Urinary bladder (tissue), 4 donors: ENCODE data around the gene VAPA. TPM values are rescaled to one million over a fixed set of nuclear protein-coding genes. Genes with fewer than 3 reads are reported as not detected.
A peak's percentile ranks its signal among the peaks of the same experiment; 100 is the strongest.

ENCODE experiments used
- DNase-seq: peaks from one replicate; pipeline ENCODE4 v3.0.0-alpha.2; 2015; ENCODE audit errors: extremely low spot score
- H3K27ac ChIP-seq: one replicate; pipeline ENCODE4 v1.5.1; 2013; ENCODE audit warnings: low read depth, mild to moderate bottlenecking, moderate library complexity
- H3K36me3 ChIP-seq: one replicate; pipeline ENCODE4 v1.6.1; 2013; ENCODE audit warnings: mild to moderate bottlenecking, moderate library complexity; ENCODE audit not compliant: insufficient read depth
- H3K4me1 ChIP-seq: one replicate; pipeline ENCODE4 v1.6.1; 2013; ENCODE audit warnings: mild to moderate bottlenecking, moderate library complexity; ENCODE audit not compliant: insufficient read depth
- H3K4me3 ChIP-seq: one replicate; pipeline ENCODE4 v1.5.1; 2013; ENCODE audit warnings: low read depth, low read length
- WGBS: extraction: QIAGEN DNeasy Blood & Tissue Kit; methylation state at CpG from one replicate; pipeline ENCODE4 v1.1.7; 2013; 5-methylcytosine and 5-hydroxymethylcytosine counted together
- polyA plus RNA-seq: library from polyadenylated mRNA; stranded (reverse); fragments of 200-250 nt; gene quantifications from one replicate; pipeline ENCODE4 v1.2.3, GENCODE V29; 2013
- total RNA-seq: library from RNA; depleted of rRNA; stranded (reverse); fragments of >200 nt; gene quantifications from one replicate; pipeline ENCODE4 v1.2.3, GENCODE V29; 2014
- donor health status: healthy with polysubstance abuse.
- donor health status: healthy.

The VAPA gene
- total and polyA plus RNA-seq, 2 donors: 195 to 278 TPM

DNA sequence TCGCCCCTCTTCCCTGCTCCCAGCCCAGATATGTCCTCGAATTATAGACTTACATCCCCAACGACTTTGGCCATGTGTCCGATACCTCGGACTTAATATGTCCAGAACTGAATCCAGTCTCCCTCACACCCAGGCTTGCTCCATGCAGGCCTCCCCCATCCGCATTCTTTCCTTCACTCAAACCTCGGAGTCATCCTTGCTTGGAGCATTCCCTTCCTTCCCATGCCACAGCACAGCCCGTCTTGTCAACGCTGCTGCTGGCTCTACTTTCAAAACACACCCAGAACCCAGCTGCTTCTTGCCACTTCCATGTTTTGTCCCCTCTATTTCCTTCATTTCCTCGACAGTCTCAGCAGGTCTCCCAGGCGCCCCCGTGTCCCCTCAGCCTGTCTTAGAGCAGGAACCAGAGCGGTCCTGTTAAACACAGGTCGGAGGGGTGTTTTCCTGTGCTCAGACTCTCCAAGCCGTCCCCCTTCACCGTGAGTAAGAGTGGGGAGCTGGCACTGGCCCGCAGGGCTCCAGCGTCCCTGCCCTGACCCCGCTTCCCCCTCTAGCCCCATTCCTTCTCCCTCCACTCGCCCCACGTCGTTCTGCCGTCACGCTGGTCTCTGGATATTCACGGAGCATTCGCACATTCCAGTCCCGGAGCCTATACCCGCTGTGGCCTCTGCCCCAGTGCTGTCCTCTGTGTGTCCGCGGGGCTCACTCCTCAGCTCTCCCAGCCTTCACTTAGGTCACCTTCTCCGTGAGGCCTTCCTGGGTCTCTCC, 54.4 kb downstream of the VAPA start:
- no peaks in the 10 kb centered on the region for H3K4me1 ChIP-seq
- DNase-seq: no peak
- H3K4me3 ChIP-seq: no peak overlapping the region
- 74% methylated on average over 31 of the region's 31 CpGs for WGBS
- no peaks in the 10 kb centered on the region for H3K36me3 ChIP-seq
- no peak overlapping the region for H3K27ac ChIP-seq

DNA sequence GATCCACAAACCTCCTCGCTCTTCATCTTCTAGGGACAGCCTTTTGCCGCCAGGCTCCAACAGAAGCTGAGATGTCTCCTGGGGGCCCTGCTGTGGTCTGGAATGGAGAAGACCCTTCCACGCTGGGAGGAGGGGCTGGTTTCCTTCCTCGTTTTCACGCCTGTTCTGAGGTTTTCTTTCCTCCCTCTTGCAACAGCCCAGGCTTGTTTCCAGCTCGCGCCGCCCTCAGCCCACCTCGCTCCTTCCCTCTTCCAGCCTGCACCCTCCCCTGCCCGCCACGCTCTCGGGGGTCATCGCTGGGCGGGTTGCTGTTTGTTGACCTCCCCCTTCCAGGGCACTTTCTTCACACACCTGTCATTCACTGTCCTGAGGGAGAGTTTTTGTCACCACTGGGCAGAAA, 55.4 kb downstream of the VAPA start:
- Histone ChIP-seq H3K36me3 (no peaks in the 10 kb centered on the region), H3K4me1 (no peaks in the 10 kb centered on the region), H3K27ac (no peak overlapping the region), H3K4me3 (no peak overlapping the region)
- DNase-seq: no peak
- WGBS: 88% methylated on average over 14 of the region's 14 CpGs

DNA sequence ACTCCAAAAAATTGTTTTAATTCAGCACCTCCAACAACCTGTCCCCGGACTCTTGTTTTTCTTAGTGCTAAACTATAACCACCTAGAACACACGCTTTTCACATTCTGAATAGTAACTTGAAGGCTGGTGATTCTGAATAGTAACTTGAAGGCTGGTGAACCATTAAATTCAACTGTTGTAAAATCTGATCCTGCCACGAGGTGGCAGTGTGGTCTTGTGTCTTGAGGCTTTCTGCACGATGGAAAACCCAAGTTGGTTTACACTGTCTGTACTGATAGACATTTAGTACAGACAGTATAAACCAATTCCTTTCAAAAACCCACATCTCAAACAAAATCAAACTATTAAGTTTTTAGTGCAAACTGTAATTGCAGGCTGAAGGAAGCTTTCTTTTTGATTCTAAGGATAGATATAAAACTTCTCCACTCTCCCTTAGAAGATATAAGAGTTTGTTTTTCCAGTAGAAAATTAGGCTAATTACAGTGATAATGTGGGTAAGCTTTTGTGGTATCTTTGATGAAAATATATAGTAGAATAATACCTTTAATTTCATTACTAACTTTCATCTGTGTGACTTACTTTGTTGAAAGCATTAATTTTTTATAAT, 57.6 kb downstream of the VAPA start:
- no peaks in the 10 kb centered on the region for H3K4me1 ChIP-seq
- peak; percentile 75 for DNase-seq
- WGBS: 9% methylated on average over 4 of the region's 4 CpGs
- H3K36me3 ChIP-seq: no peaks in the 10 kb centered on the region
- H3K27ac ChIP-seq: no peak overlapping the region
- H3K4me3 ChIP-seq: no peak overlapping the region

DNA sequence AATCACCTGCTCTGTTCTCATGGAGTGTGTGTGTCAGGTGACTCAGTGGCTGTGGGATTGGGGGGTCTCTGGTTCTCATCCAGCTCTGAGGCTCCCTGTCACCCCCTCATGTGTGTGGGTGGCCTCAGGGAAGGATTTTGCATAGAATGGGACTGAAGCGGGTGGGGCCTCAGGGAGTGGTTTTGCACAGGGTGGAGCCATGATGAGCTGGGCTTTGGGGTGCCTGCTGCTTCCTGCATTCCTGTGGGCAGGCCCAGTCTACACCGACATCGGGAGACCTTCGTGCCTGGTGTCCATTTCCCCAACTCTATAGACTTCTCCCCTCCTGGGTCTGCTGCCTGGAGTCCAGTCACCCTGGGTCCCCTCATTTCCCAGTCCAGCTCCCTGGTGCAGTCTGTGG, 59.7 kb downstream of the VAPA start:
- no peak overlapping the region for H3K27ac ChIP-seq
- H3K4me1 ChIP-seq: no peaks in the 10 kb centered on the region
- no peak overlapping the region for H3K4me3 ChIP-seq
- WGBS: 91% methylated on average over 4 of the region's 4 CpGs
- DNase-seq: no peak
- no peaks in the 10 kb centered on the region for H3K36me3 ChIP-seq

DNA sequence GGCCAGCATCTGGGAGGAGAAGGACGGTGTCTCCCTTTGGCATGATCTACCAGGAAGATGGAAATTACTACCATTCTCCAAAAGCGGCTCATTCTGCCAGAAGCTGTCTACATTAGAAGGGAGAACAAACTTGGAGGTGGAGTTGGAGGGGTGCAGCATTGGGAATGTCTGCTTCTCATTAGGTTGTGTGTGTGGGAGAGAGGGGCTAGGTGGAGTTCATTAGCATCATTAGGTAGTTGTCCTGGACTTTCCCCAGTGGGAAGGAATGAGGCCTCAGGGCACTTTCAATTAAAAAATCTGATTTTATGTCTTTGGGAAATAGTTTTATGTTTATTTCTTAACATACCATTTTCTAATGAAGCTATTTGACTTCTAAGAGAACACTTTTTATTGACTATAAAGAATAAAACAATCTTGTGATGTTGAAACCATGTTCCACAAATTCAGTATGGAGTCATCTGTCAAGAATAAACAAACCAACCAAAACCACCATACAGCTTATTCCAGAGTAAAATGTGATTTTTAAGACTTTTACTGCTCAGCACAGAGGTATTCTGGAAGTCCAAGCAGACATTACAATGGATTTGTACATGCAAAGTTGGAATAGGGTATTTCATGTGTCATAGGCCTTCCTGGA, 60.6 kb downstream of the VAPA start:
- no peak overlapping the region for H3K27ac ChIP-seq
- no peaks in the 10 kb centered on the region for H3K36me3 ChIP-seq
- 93% methylated on average over 2 of the region's 2 CpGs for WGBS
- DNase-seq: no peak
- no peak overlapping the region for H3K4me3 ChIP-seq
- H3K4me1 ChIP-seq: no peaks in the 10 kb centered on the region

DNA sequence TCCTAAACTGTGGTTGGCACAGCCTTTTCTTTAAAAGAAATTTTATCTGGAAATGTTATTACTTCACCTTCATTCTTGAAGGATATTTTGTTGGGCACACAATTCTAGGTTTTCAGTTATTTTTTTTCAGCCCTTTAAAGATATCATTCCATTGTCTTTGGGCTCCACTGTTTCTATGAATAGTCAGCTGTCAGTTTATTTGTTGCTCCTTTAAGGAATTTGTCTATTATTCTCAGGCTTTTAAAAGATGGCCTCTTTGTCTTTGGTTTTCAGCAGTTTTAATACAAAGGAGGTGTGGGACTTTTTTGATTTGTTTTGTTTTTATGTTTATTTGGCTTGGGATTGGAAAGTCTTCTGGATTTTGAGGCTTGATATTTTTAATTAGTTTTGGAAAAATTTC, 61.8 kb downstream of the VAPA start:
- H3K4me1 ChIP-seq: no peaks in the 10 kb centered on the region
- no peaks in the 10 kb centered on the region for H3K36me3 ChIP-seq
- H3K4me3 ChIP-seq: no peak overlapping the region
- DNase-seq: no peak
- no peak overlapping the region for H3K27ac ChIP-seq

DNA sequence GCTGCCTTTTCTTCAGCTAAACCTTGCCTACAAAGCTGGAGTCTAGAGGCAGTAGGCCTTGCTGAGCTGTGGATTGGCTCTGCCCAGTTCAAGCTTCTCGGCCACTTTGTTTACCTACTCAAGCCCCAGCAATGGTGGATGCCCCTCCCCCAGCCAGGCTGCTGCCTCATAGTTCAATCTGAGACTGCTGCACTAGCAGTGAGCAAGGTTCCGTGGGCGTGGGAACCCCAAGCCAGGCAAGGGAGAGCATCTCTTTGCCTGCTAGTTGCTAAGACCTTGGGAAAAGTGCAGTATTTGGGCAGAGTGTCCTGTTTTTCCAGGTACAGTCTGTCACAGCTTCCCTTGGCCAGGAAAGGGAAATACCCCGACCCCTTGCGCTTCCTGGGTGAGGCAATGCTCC, 68.9 kb downstream of the VAPA start:
- DNase-seq: no peak
- Histone ChIP-seq H3K4me3 (no peak overlapping the region), H3K4me1 (peaks cover 2% of the 10 kb centered on the region), H3K27ac (no peak overlapping the region), H3K36me3 (no peaks in the 10 kb centered on the region)
- 84% methylated on average over 5 of the region's 5 CpGs for WGBS

DNA sequence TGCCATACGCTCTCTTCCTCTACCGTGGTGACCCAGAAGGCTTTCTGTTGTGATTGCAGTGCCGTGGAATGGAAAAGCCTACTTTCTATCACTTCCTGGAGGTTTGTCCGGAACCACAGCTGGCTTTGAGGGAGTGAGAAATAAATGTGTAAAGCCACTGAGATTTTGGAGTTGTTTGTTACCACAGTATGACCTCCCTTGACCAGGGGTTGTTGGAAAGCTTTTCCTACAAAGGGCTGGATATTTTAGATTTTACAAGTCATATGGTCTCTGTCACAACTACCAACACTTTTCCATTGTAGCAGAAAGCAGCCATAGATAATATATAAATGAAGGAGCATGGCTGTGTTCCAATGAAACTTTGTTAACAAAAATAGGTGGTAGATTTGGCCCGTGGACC, 70.3 kb downstream of the VAPA start:
- 39% methylated on average over 5 of the region's 5 CpGs for WGBS
- H3K4me1 ChIP-seq: peaks cover 2% of the 10 kb centered on the region
- no peaks in the 10 kb centered on the region for H3K36me3 ChIP-seq
- no peak overlapping the region for H3K27ac ChIP-seq
- no peak overlapping the region for H3K4me3 ChIP-seq
- DNase-seq: no peak

DNA sequence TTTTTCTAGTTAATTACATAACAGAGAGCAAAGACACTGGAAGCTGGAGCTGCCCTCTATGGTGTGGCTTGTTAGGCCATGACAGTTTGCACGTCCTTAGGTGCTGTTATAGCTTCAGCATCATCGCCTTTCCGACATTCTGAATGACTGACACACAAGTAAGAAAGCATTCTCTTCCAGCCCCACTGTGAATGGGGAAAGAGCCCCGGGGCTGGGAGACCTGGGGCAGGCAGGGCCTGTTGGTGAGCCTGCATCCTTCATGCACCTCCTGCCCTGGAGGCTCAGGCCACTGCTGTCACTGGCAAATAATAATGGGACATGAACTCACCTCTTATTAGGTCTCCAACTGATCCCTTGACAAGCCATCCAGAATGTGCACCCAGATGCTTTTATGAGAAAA, 71.8 kb downstream of the VAPA start:
- 92% methylated on average over 4 of the region's 4 CpGs for WGBS
- DNase-seq: no peak
- H3K36me3 ChIP-seq: no peaks in the 10 kb centered on the region
- no peak overlapping the region for H3K27ac ChIP-seq
- no peak overlapping the region for H3K4me3 ChIP-seq
- peaks cover 2% of the 10 kb centered on the region for H3K4me1 ChIP-seq

DNA sequence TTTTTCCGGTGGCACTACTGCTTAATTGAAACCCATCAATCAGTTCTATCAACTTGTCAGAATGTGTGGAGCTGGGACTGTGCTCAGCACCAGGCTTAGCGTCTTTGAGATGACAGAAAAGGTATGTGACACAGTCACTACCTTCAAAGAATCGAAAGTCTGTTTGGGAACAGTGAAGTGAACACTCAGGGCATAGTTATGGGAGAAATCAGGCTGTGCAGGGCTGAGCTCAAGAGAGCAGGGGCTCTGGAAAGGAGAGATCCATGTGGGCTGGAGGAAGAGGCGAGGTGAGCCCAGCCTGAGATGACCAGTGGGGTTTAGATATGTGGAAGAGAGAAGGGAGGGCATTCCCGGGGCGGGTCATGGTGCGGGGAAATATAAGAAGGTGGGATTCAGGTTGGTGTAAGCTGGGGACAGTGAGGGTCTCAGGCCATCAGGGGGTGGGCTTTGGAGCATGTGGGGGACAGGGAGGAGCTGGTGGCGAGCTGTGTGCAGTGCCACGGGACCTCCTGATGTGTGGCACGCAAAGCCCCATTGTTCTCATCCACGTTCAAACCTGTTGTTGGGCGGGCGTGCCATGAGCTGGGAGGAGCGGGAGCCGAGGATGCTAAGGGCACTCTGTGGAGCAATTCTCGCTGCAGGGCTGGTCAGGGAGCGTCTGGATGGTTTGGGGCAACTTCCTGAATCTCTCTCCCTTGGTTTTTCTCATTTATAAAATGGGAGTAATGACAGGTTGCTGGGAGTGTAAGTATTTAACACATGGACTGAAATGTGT, 72.5 kb downstream of the VAPA start:
- no peak overlapping the region for H3K27ac ChIP-seq
- no peak for DNase-seq
- H3K36me3 ChIP-seq: no peaks in the 10 kb centered on the region
- H3K4me3 ChIP-seq: no peak overlapping the region
- H3K4me1 ChIP-seq: peaks cover 2% of the 10 kb centered on the region
- 90% methylated on average over 17 of the region's 17 CpGs for WGBS

DNA sequence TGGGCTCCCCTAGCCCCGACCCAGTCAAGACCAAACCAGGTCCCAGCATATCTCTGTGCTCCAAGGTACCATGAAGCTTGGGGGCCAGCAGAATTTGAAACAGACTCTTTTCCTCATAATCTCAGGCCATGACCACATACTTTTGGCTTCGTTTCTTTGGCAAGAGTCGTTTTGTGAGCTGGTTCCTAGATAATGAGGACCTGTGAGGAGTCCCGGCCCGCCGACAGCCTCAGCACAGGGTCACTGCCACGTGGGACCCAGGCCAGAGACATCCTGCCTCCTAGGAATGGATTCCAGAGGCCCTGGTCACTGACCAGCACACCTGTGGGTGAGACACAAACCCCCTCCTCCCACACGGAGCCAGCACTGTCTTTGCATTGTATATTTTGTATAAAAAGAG, 73.5 kb downstream of the VAPA start:
- Histone ChIP-seq H3K4me1 (peaks cover 2% of the 10 kb centered on the region), H3K27ac (no peak overlapping the region), H3K36me3 (no peaks in the 10 kb centered on the region), H3K4me3 (no peak overlapping the region)
- no peak for DNase-seq
- WGBS: 42% methylated on average over 8 of the region's 8 CpGs

DNA sequence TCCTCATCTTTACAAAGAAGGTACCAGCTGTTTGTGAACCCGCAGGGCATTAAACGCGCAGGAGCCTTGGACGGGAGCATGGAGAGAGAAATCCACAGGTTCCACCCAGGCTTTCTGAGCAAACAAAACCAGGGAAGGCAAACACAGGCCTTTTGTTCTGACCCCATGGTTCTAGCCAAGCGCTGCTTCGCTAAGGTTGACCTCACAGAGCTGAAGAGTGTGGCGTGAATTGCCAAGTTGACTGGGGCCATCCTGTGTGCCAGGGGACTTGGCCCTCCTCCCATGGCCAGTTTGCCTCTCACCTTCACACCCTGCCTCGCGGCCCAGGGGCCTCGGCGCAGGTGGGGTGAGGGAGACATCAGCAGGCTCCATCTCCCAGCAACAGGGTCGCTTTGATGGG, 74.1 kb downstream of the VAPA start:
- no peak for DNase-seq
- Histone ChIP-seq H3K36me3 (no peaks in the 10 kb centered on the region), H3K4me1 (peaks cover 2% of the 10 kb centered on the region), H3K4me3 (no peak overlapping the region), H3K27ac (no peak overlapping the region)
- WGBS: 81% methylated on average over 12 of the region's 12 CpGs

DNA sequence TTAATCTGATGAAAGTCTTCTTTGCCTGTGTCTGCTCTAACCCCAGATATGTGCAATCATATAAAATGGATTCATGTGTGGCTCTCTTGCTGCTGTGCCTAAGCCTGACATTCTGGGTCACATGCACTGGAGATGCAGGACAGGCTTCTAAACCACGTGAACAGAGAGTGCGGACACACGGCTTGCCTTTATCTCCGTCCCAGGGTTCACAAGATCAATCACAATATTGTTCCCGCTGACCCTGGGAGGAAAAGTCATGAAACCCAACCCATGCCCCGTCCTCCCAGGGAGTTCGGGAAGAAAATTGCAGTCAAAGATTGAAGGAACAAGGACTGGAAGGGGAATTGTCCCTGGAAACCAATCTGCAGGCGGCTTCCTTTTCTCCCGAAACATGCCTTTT, 74.8 kb downstream of the VAPA start:
- Histone ChIP-seq H3K36me3 (no peaks in the 10 kb centered on the region), H3K4me3 (no peak overlapping the region), H3K27ac (no peak overlapping the region), H3K4me1 (peaks cover 2% of the 10 kb centered on the region)
- DNase-seq: no peak
- WGBS: 81% methylated on average over 9 of the region's 9 CpGs

DNA sequence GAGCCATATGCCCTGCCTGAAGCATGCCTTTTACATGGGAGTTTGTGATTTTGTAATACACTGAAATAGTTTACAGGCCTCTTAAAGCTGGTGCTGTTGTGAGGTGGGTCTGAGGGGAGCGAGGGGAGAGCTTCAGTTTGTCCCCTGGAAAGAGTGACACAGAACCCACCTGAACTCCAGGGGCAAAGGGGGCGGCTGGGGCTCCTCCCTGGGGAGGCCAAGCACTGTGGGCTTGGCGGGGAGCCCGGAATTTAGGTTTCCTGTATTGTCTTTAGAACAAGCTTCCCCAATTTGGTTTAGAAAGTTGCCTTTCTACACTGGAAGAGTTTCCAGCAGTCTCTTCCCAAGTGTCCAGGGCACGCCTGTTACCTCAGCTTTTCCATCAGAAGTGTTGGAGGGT, 75.7 kb downstream of the VAPA start:
- Histone ChIP-seq H3K4me1 (no peaks in the 10 kb centered on the region), H3K4me3 (no peak overlapping the region), H3K27ac (no peak overlapping the region), H3K36me3 (no peaks in the 10 kb centered on the region)
- WGBS: 73% methylated on average over 5 of the region's 5 CpGs
- DNase-seq: no peak
